OCI-LY7 (cell line): Measurements from ENCODE around the gene AKIRIN2. TPM values are rescaled to one million over a fixed set of nuclear protein-coding genes. Genes with fewer than 3 reads are reported as not detected.

ENCODE experiments used
- BruUV-seq: library from RNA; stranded (reverse); fragments of 400-500 nt; replicated peaks from 2 replicates; lab custom pipeline; 2021; lab: Mats Ljungman, UMichigan
- CTCF ChIA-PET: fragments of 300-600 bp; sonication (Branson Sonifier 250); formaldehyde crosslinking; loops from one replicate; lab custom pipeline; 2022; ENCODE audit warnings: antibody characterized with exemption; ENCODE audit not compliant: unreplicated experiment; lab: Charles Lee
- POLR2A ChIA-PET: fragments of 300-600 bp; sonication (Branson Sonifier 250); formaldehyde crosslinking; loops from one replicate; lab custom pipeline; 2022; ENCODE audit warnings: antibody characterized with exemption; lab: Charles Lee
- DNase-seq: peaks from one replicate; pipeline ENCODE4 v3.0.0-alpha.2; 2015; ENCODE audit warnings: low spot score
- H2AFZ ChIP-seq: fragments of 200-600 bp; sonication (generic), shearing (Covaris generic); 2 replicates; pipeline ENCODE4 v1.6.1; 2014; ENCODE audit warnings: mild to moderate bottlenecking, antibody characterized with exemption, low read length, moderate library complexity
- H3K27ac ChIP-seq: fragments of 200-600 bp; sonication (generic); 2 replicates; pipeline ENCODE4 v1.5.1; 2014; ENCODE audit warnings: mixed run types, low read depth, mild to moderate bottlenecking, moderate library complexity, low read length, inconsistent platforms; ENCODE audit not compliant: poor library complexity, severe bottlenecking
- H3K36me3 ChIP-seq: fragments of 200-600 bp; sonication (generic); 2 replicates; pipeline ENCODE4 v1.6.1; 2014; ENCODE audit warnings: mild to moderate bottlenecking, antibody characterized with exemption, low read length, moderate library complexity, mixed read lengths; ENCODE audit not compliant: insufficient read depth
- H3K4me1 ChIP-seq: fragments of 200-600 bp; sonication (generic); 2 replicates; pipeline ENCODE4 v1.5.1; 2014; ENCODE audit warnings: mild to moderate bottlenecking, low read length; ENCODE audit not compliant: insufficient read depth, poor library complexity, severe bottlenecking
- H3K4me2 ChIP-seq: fragments of 200-600 bp; sonication (generic); 2 replicates; pipeline ENCODE4 v1.6.1; 2014; ENCODE audit warnings: mild to moderate bottlenecking, low read length
- H3K4me3 ChIP-seq: fragments of 200-600 bp; sonication (generic); 2 replicates; pipeline ENCODE4 v1.5.1; 2014; ENCODE audit warnings: mild to moderate bottlenecking, low read depth, low read length; ENCODE audit not compliant: poor library complexity, severe bottlenecking
- H3K79me2 ChIP-seq: fragments of 200-600 bp; sonication (generic); 2 replicates; pipeline ENCODE4 v1.6.1; 2016; ENCODE audit warnings: low read depth, mild to moderate bottlenecking, low read length, moderate library complexity, mixed read lengths; ENCODE audit not compliant: insufficient read depth
- H3K9me2 ChIP-seq: fragments of 200-600 bp; sonication (generic); 2 replicates; pipeline ENCODE4 v1.6.1; 2016; ENCODE audit warnings: mild to moderate bottlenecking, low read length, mixed read lengths; ENCODE audit not compliant: insufficient read depth
- H3K9me3 ChIP-seq: fragments of 200-600 bp; sonication (generic); 2 replicates; pipeline ENCODE4 v1.6.1; 2014; ENCODE audit warnings: mild to moderate bottlenecking, mixed run types, low read length, mixed read lengths
- H4K20me1 ChIP-seq: fragments of 200-600 bp; sonication (generic); 2 replicates; pipeline ENCODE4 v1.6.1; 2014; ENCODE audit warnings: mild to moderate bottlenecking, antibody characterized with exemption, low read length, moderate library complexity, mixed read lengths; ENCODE audit not compliant: insufficient read depth
- EZH2phosphoT487 ChIP-seq: fragments of 200-600 bp; sonication (generic); IDR thresholded peaks from 2 replicates; pipeline ENCODE4 v1.6.1; 2018; ENCODE audit warnings: low read depth, borderline replicate concordance, mild to moderate bottlenecking, mixed run types, antibody characterized with exemption, low read length, moderate library complexity, mixed read lengths
- intact Hi-C: fragments of 100-400 bp; cut with micrococcal nuclease; formaldehyde crosslinking; loops from one replicate; pipeline ENCODE4 v1.10.0; 2022; ENCODE audit not compliant: unreplicated experiment
- total RNA-seq, 2 experiments: library from RNA; depleted of rRNA in 1 of 2; stranded (reverse); fragments of >200 nt in 1 of 2; shearing (Covaris generic) in 1 of 2; gene quantifications; 2 replicates each; pipeline ENCODE4 v1.2.3, GENCODE V29; 2014 to 2022
- TF ChIP-seq, protein P1 (sequence below): fragments of 200-600 bp; sonication (generic); conservative IDR thresholded peaks from 2 replicates; pipeline ENCODE4 v1.5.1; 2014; ENCODE audit warnings: mild to moderate bottlenecking, antibody characterized with exemption, low read length, moderate library complexity, mixed read lengths

AKIRIN2 gene
- total RNA-seq, 2 experiments from 2014 or later: 70.4 to 127 TPM

- CTCF ChIA-PET: interaction anchor here (0.6 kb wide), 1 partner anchor 11 kb away, joined by 3 read pairs; no protein-coding TSS in a partner anchor
- peak overlapping the region; percentile 94 for H3K4me3 ChIP-seq
- TSS peak; percentile 82 for BruUV-seq
- TF ChIP-seq, protein P1, sequence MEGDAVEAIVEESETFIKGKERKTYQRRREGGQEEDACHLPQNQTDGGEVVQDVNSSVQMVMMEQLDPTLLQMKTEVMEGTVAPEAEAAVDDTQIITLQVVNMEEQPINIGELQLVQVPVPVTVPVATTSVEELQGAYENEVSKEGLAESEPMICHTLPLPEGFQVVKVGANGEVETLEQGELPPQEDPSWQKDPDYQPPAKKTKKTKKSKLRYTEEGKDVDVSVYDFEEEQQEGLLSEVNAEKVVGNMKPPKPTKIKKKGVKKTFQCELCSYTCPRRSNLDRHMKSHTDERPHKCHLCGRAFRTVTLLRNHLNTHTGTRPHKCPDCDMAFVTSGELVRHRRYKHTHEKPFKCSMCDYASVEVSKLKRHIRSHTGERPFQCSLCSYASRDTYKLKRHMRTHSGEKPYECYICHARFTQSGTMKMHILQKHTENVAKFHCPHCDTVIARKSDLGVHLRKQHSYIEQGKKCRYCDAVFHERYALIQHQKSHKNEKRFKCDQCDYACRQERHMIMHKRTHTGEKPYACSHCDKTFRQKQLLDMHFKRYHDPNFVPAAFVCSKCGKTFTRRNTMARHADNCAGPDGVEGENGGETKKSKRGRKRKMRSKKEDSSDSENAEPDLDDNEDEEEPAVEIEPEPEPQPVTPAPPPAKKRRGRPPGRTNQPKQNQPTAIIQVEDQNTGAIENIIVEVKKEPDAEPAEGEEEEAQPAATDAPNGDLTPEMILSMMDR: no peak
- TF ChIP-seq EZH2phosphoT487: no peak
- peaks cover 53% of the 10 kb centered on the region for H3K79me2 ChIP-seq
- POLR2A ChIA-PET: interaction anchor here (0.5 to 6.8 kb wide), 27 partner anchors 8 to 1700 kb away, joined by 3 to 67 read pairs (median 3); no protein-coding TSS in a partner anchor
- peak; percentile 58 for DNase-seq
- peak overlapping the region; percentile 75 for H3K4me2 ChIP-seq
- H2AFZ ChIP-seq: peak overlapping the region; percentile 43; the same call in 1 of the 2 replicates
- peak overlapping the region; percentile 89 for H3K27ac ChIP-seq
- H3K9me2 ChIP-seq: no peaks in the 10 kb centered on the region
- no peaks in the 10 kb centered on the region for H3K9me3 ChIP-seq
- H3K36me3 ChIP-seq: peaks cover 40% of the 10 kb centered on the region
- intact Hi-C loops: loop anchor here (1.0 to 5.0 kb wide), 4 partner anchors 53 to 915 kb away; partner anchors contain the start of gene CFAP206
- H3K4me1 ChIP-seq: peaks cover 48% of the 10 kb centered on the region
- H4K20me1 ChIP-seq: peaks cover 34% of the 10 kb centered on the region
Measured at GRCh38 chr6:87702589-87702945, 534 bp upstream of the AKIRIN2 start.

GRCh38 chr6:87701344-87701675, 723 bp downstream of the AKIRIN2 start:
- H4K20me1 ChIP-seq: peaks cover 41% of the 10 kb centered on the region
- H3K4me3 ChIP-seq: peak overlapping the region; percentile 94
- ChIA-PET POLR2A (interaction anchor here (0.9 to 6.8 kb wide), 8 partner anchors 16 to 930 kb away, joined by 3 to 67 read pairs (median 6); no protein-coding TSS in a partner anchor), CTCF (no interaction called here)
- peak overlapping the region; percentile 89 for H3K27ac ChIP-seq
- H3K9me2 ChIP-seq: no peaks in the 10 kb centered on the region
- DNase-seq: peak; percentile 38
- TF ChIP-seq EZH2phosphoT487: no peak
- TF ChIP-seq, protein P1: no peak
- peaks cover 47% of the 10 kb centered on the region for H3K4me1 ChIP-seq
- H3K4me2 ChIP-seq: peak overlapping the region; percentile 99
- intact Hi-C loops: loop anchor here (2.0 to 5.0 kb wide), 6 partner anchors 95 to 916 kb away; partner anchors contain the start of gene CFAP206
- H2AFZ ChIP-seq: no peak overlapping the region
- H3K9me3 ChIP-seq: no peaks in the 10 kb centered on the region
- H3K36me3 ChIP-seq: peaks cover 49% of the 10 kb centered on the region
- H3K79me2 ChIP-seq: peaks cover 66% of the 10 kb centered on the region
- BruUV-seq: no TSS peak
